ENCODE results near the gene BAIAP2L1. TPM values are rescaled to one million over a fixed set of nuclear protein-coding genes. Genes with fewer than 3 reads are reported as not detected.

BAIAP2L1 gene
- total and polyA plus RNA-seq, 9 of the 15 experiments (the other 6 are each of a cell fraction or from before 2014, with no cell fraction given) = 4.2 to 29.8 (median 15.5) TPM

GRCh38 chr7:98400542-98401340 is at the start of gene BAIAP2L1 (continued):
- TF ChIP-seq MNT (conservative IDR thresholded peaks at IDR 0.05) (0 out of 4 replicates have a peak, but pooled peaks of 1 of the 2 experiments have one; percentile 42), MCM7 (IDR thresholded peaks at IDR 0.05) (no peak), ZNF561 (CRISPR knock-in tag; conservative IDR thresholded peaks at IDR 0.05) (no peak), TAF9B (IDR thresholded peaks at IDR 0.05; ENCODE audit: partially characterized antibody) (no peak), CREB1 (IDR thresholded peaks at IDR 0.05) (no peak), CREB1 (CRISPR knock-in tag; IDR thresholded peaks at IDR 0.05) (peak; percentile 78; the same call in 1 of the 2 replicates), MAZ (CRISPR knock-in tag; conservative IDR thresholded peaks at IDR 0.05 in 1 of 2, IDR thresholded peaks at IDR 0.05 in 1 of 2) (peak; percentile 70 to 96; a peak in 3 of 4 replicates), SNIP1 (IDR thresholded peaks at IDR 0.05; ENCODE audit: low read depth) (no peak), CLOCK (CRISPR knock-in tag; IDR thresholded peaks at IDR 0.05; ENCODE audit: borderline replicate concordance) (no peak), TEAD4 (IDR thresholded peaks at IDR 0.05; ENCODE audit: low read length) (no peak), TEAD4 (CRISPR knock-in tag; IDR thresholded peaks at IDR 0.05; ENCODE audit: borderline replicate concordance) (no peak), GTF2E2 (tag; IDR thresholded peaks at IDR 0.05) (peak; percentile 32; the same call in 1 of the 2 replicates), FOXK1 (CRISPR knock-in tag; IDR thresholded peaks at IDR 0.05; ENCODE audit: borderline replicate concordance) (no peak), PHTF2 (CRISPR knock-in tag; IDR thresholded peaks at IDR 0.05) (no peak), ZNF445 (CRISPR knock-in tag; IDR thresholded peaks at IDR 0.05; ENCODE audit: low read depth) (no peak; the same call in 1 of the 2 replicates), FOXJ2 (tag; IDR thresholded peaks at IDR 0.05) (no peak), ZBTB43 (CRISPR knock-in tag; IDR thresholded peaks at IDR 0.05) (no peak)
- TF ChIP-seq, protein P1, sequence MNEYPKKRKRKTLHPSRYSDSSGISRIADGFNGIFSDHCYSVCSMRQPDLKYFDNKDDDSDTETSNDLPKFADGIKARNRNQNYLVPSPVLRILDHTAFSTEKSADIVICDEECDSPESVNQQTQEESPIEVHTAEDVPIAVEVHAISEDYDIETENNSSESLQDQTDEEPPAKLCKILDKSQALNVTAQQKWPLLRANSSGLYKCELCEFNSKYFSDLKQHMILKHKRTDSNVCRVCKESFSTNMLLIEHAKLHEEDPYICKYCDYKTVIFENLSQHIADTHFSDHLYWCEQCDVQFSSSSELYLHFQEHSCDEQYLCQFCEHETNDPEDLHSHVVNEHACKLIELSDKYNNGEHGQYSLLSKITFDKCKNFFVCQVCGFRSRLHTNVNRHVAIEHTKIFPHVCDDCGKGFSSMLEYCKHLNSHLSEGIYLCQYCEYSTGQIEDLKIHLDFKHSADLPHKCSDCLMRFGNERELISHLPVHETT (CRISPR knock-in tag; conservative IDR thresholded peaks at IDR 0.05 in 1 of 2, IDR thresholded peaks at IDR 0.05 in 1 of 2) = no peak
